ENCODE data around the gene RAP1GAP. TPM values are rescaled to one million over a fixed set of nuclear protein-coding genes. Genes with fewer than 3 reads are reported as not detected.

The RAP1GAP gene
- total RNA-seq, 2 experiments from 2014 or later, result not detected

- no peaks in the 10 kb centered on the region for H3K36me3 ChIP-seq (ENCODE audit: insufficient read depth, low read length)
- no peaks in the 10 kb centered on the region for H3K79me2 ChIP-seq (ENCODE audit: insufficient read depth, low read depth, low read length)
- no peak for DNase-seq (ENCODE audit: low spot score)
- intact Hi-C loops (cut with micrococcal nuclease; ENCODE audit: unreplicated experiment), result no loop called here
- no peaks in the 10 kb centered on the region for H3K9me2 ChIP-seq (ENCODE audit: insufficient read depth, low read length)
- no peaks in the 10 kb centered on the region for H3K9me3 ChIP-seq (ENCODE audit: low read length)
- no peaks in the 10 kb centered on the region for H4K20me1 ChIP-seq (ENCODE audit: insufficient read depth, low read length)
- no peak for TF ChIP-seq CTCF (conservative IDR thresholded peaks at IDR 0.05; ENCODE audit: low read length)
- TF ChIP-seq EZH2phosphoT487 (IDR thresholded peaks at IDR 0.05; ENCODE audit: borderline replicate concordance, low read depth, low read length), result no peak
- H3K4me1 ChIP-seq (ENCODE audit: insufficient read depth, low read length, poor library complexity, severe bottlenecking), result no peaks in the 10 kb centered on the region
- no peak overlapping the region for H2AFZ ChIP-seq (ENCODE audit: low read length)
- no TSS peak for BruUV-seq (replicated peaks)
- no peak overlapping the region for H3K4me3 ChIP-seq (ENCODE audit: low read depth, low read length, poor library complexity, severe bottlenecking)
- no peak overlapping the region for H3K4me2 ChIP-seq (ENCODE audit: low read length)
- no peak overlapping the region for H3K27ac ChIP-seq (ENCODE audit: low read depth, low read length, poor library complexity, severe bottlenecking)
- POLR2A ChIA-PET, result no interaction called here
- CTCF ChIA-PET (ENCODE audit: unreplicated experiment), result no interaction called here
These were observed 44.4 kb downstream of the RAP1GAP start for GRCh38 chr1:21624571-21625389.

GRCh38 chr1:21623410-21623961 is 45.7 kb downstream of the RAP1GAP start:
- H4K20me1 ChIP-seq (ENCODE audit: insufficient read depth, low read length), result no peaks in the 10 kb centered on the region
- ChIA-PET POLR2A (no interaction called here), CTCF (ENCODE audit: unreplicated experiment) (no interaction called here)
- no peak overlapping the region for H3K27ac ChIP-seq (ENCODE audit: low read depth, low read length, poor library complexity, severe bottlenecking)
- intact Hi-C loops (cut with micrococcal nuclease; ENCODE audit: unreplicated experiment), result no loop called here
- H3K4me1 ChIP-seq (ENCODE audit: insufficient read depth, low read length, poor library complexity, severe bottlenecking), result no peaks in the 10 kb centered on the region
- no peaks in the 10 kb centered on the region for H3K79me2 ChIP-seq (ENCODE audit: insufficient read depth, low read depth, low read length)
- TF ChIP-seq EZH2phosphoT487 (IDR thresholded peaks at IDR 0.05; ENCODE audit: borderline replicate concordance, low read depth, low read length), result no peak
- no peak for TF ChIP-seq CTCF (conservative IDR thresholded peaks at IDR 0.05; ENCODE audit: low read length)
- no TSS peak for BruUV-seq (replicated peaks)
- no peak overlapping the region for H2AFZ ChIP-seq (ENCODE audit: low read length)
- no peak overlapping the region for H3K4me3 ChIP-seq (ENCODE audit: low read depth, low read length, poor library complexity, severe bottlenecking)
- no peak overlapping the region for H3K4me2 ChIP-seq (ENCODE audit: low read length)
- no peak for DNase-seq (ENCODE audit: low spot score)
- H3K9me2 ChIP-seq (ENCODE audit: insufficient read depth, low read length), result no peaks in the 10 kb centered on the region
- H3K9me3 ChIP-seq (ENCODE audit: low read length), result no peaks in the 10 kb centered on the region
- no peaks in the 10 kb centered on the region for H3K36me3 ChIP-seq (ENCODE audit: insufficient read depth, low read length)
